ENCODE results near the gene GDPD1. TPM values are rescaled to one million over a fixed set of nuclear protein-coding genes. Genes with fewer than 3 reads are reported as not detected.

GDPD1 gene
- total RNA-seq, 4 donors from 2014 or later: 0.75 to 2.0 (median 1.00) TPM

DNA sequence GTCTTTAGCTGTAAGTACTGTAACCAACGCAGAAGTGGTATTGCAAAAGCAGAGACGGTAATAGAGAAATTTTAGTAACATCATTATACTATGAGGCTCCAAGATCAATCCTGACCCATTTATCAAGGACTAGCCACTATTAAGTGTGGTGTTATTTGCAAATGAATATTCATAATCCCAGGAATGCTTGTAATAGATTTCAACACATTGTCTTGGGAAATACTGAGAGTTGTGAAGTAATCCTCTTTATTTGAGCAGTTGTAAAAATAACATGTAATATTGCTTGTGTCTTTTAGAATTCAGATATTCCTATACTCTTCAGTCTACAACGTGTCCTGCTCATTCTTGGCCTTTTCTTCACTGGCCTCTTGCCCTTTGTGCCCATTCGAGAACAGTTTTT lies 46.4 kb downstream of the GDPD1 start:
- no peak overlapping the region for H3K4me3 ChIP-seq
- DNase-seq (ENCODE audit: extremely low spot score): no peak
- 86% methylated on average over 4 of the region's 4 CpGs for WGBS
- intact Hi-C loops (cut with DNase I): no loop called here
- H3K4me1 ChIP-seq: no peaks in the 10 kb centered on the region
- no peaks in the 10 kb centered on the region for H3K27me3 ChIP-seq
- no peak for TF ChIP-seq EP300 (IDR thresholded peaks at IDR 0.05)
- no peak for TF ChIP-seq POLR2A (IDR thresholded peaks at IDR 0.05; ENCODE audit: low read depth)
- TF ChIP-seq POLR2AphosphoS5 (IDR thresholded peaks at IDR 0.05): no peak
- TF ChIP-seq, protein P1, sequence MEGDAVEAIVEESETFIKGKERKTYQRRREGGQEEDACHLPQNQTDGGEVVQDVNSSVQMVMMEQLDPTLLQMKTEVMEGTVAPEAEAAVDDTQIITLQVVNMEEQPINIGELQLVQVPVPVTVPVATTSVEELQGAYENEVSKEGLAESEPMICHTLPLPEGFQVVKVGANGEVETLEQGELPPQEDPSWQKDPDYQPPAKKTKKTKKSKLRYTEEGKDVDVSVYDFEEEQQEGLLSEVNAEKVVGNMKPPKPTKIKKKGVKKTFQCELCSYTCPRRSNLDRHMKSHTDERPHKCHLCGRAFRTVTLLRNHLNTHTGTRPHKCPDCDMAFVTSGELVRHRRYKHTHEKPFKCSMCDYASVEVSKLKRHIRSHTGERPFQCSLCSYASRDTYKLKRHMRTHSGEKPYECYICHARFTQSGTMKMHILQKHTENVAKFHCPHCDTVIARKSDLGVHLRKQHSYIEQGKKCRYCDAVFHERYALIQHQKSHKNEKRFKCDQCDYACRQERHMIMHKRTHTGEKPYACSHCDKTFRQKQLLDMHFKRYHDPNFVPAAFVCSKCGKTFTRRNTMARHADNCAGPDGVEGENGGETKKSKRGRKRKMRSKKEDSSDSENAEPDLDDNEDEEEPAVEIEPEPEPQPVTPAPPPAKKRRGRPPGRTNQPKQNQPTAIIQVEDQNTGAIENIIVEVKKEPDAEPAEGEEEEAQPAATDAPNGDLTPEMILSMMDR (IDR thresholded peaks at IDR 0.05): no peak
- no peak overlapping the region for H3K27ac ChIP-seq (replicated peaks in 1 of 4)
- peaks cover 0 to 14% (median 3%) of the 10 kb centered on the region in 4 donors for H3K36me3 ChIP-seq
- no peaks in the 10 kb centered on the region for H3K9me3 ChIP-seq

DNA sequence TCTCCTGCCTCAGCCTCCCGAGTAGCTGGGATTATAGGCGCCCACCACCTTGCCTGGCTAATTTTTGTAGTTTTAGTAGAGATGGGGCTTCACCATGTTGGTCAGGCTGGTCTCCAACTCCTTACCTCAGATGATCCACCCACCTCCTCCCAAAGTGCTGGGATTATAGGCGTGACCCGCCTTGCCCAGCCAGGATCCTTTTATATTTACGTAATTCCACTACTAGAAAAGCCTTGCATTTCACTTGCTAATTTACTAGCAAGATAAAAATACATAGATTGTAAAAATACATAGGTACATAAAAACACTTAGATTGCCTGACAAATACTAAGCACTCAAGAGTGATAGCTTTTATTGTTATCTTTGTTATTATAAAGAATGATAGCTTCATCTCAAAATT lies 47.5 kb downstream of the GDPD1 start:
- TF ChIP-seq EP300 (IDR thresholded peaks at IDR 0.05) (no peak), POLR2A (IDR thresholded peaks at IDR 0.05; ENCODE audit: low read depth) (no peak)
- TF ChIP-seq, protein P1 (IDR thresholded peaks at IDR 0.05): no peak
- intact Hi-C loops (cut with DNase I): no loop called here

DNA sequence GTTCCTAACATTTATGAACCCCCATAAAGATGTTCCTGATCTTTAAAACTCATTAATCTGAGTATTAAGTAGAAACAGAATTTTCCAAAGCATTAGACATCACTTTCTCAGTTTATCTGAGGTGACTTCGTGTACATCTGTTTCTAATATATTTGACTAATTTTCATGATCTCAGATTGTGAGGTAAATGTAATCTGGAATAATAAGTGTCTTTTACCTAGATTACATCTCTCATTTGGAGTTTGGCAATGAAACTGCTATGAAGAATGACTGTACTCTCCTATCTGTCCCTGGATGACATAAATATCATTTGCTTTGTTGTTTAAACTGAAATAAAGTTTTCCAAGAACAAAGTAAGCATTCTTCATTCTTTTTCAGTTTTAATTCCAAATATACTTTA lies 55.3 kb downstream of the GDPD1 start:
- WGBS: 74% methylated on average over 1 of the region's 1 CpG
- DNase-seq (ENCODE audit: extremely low spot score): no peak
- TF ChIP-seq EP300 (IDR thresholded peaks at IDR 0.05) (no peak), POLR2A (IDR thresholded peaks at IDR 0.05; ENCODE audit: low read depth) (no peak), POLR2AphosphoS5 (IDR thresholded peaks at IDR 0.05) (no peak)
- TF ChIP-seq, protein P1 (IDR thresholded peaks at IDR 0.05): no peak
- H3K9me3 ChIP-seq: no peaks in the 10 kb centered on the region
- H3K27ac ChIP-seq (replicated peaks in 1 of 4): no peak overlapping the region
- intact Hi-C loops (cut with DNase I): no loop called here
- H3K4me1 ChIP-seq: no peaks in the 10 kb centered on the region
- peaks cover 0 to 18% (median 4%) of the 10 kb centered on the region in 4 donors for H3K36me3 ChIP-seq
- no peak overlapping the region for H3K4me3 ChIP-seq
- H3K27me3 ChIP-seq: no peaks in the 10 kb centered on the region

More for the DNA sequence above, 47.5 kb downstream of the GDPD1 start:
- Histone ChIP-seq H3K4me1 (no peaks in the 10 kb centered on the region), H3K27me3 (no peaks in the 10 kb centered on the region), H3K9me3 (no peaks in the 10 kb centered on the region), H3K36me3 (peaks cover 0 to 22% (median 6%) of the 10 kb centered on the region in 4 donors), H3K27ac (replicated peaks in 1 of 4) (no peak overlapping the region), H3K4me3 (no peak overlapping the region)
- DNase-seq (ENCODE audit: extremely low spot score): no peak
- WGBS: 96% methylated on average over 5 of the region's 5 CpGs

DNA sequence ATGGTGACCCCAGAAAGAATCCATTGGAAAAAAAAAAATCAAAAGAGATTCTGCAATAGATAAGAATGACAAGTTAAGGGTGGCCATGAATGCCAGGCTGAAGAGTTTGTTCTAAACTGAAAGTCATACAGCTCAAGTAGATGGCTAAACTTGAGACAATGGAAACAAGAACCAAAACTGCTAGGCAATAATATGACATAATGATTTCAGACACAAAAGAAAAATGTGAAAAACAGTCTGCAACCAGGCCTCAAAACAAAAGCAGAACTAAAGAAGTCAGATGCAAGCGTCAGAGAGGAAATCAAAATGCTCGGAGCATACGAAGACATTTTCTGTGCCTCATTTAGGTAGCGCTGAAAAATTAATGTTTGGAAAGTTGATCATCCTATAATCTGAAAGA lies 56.7 kb downstream of the GDPD1 start:
- TF ChIP-seq EP300 (IDR thresholded peaks at IDR 0.05) (no peak), POLR2AphosphoS5 (IDR thresholded peaks at IDR 0.05) (no peak), POLR2A (IDR thresholded peaks at IDR 0.05; ENCODE audit: low read depth) (no peak)
- TF ChIP-seq, protein P1 (IDR thresholded peaks at IDR 0.05): no peak
- H3K27ac ChIP-seq (replicated peaks in 1 of 4): peak overlapping the region in 2 of 4 donors; percentile 17 to 22
- DNase-seq (ENCODE audit: extremely low spot score): no peak
- intact Hi-C loops (cut with DNase I): no loop called here
- no peak overlapping the region for H3K4me3 ChIP-seq
- no peaks in the 10 kb centered on the region for H3K27me3 ChIP-seq
- no peaks in the 10 kb centered on the region for H3K9me3 ChIP-seq
- 86% methylated on average over 4 of the region's 4 CpGs for WGBS
- H3K4me1 ChIP-seq: no peaks in the 10 kb centered on the region
- peaks cover 0 to 13% (median 4%) of the 10 kb centered on the region in 4 donors for H3K36me3 ChIP-seq

DNA sequence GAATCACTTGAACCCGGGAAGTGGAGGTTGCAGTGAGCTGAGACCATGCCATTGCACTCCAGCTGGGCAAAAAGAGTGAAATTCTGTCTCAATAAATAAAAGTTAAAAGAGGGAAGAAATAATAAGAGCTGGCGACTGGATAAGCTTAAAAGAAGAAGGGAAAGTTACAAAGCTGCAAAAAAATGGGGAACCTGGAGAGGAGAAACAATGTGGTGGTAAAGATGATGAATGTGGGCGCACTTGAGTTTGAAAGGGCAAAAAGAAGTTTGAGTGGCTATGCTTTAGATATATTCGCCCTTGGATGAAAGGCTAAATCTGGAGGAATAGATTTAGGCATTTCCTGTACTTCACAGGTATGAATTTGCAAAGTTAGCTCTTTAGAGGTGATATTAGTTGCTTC lies 58.1 kb downstream of the GDPD1 start:
- Histone ChIP-seq H3K9me3 (no peaks in the 10 kb centered on the region), H3K4me1 (no peaks in the 10 kb centered on the region), H3K27me3 (no peaks in the 10 kb centered on the region), H3K4me3 (no peak overlapping the region), H3K36me3 (peaks cover 0 to under 1% (median 0%) of the 10 kb centered on the region in 4 donors), H3K27ac (replicated peaks in 1 of 4) (peak overlapping the region in 2 of 4 donors; percentile 27 to 35)
- 88% methylated on average over 4 of the region's 4 CpGs for WGBS
- TF ChIP-seq EP300 (IDR thresholded peaks at IDR 0.05) (no peak), POLR2A (IDR thresholded peaks at IDR 0.05; ENCODE audit: low read depth) (no peak), POLR2AphosphoS5 (IDR thresholded peaks at IDR 0.05) (no peak)
- TF ChIP-seq, protein P1 (IDR thresholded peaks at IDR 0.05): no peak
- intact Hi-C loops (cut with DNase I): no loop called here
- no peak for DNase-seq (ENCODE audit: extremely low spot score)
